ENCODE results near the gene SYNJ2BP.
"Not testable (repeated sequence)": the region's sequence is repeated elsewhere in the genome, so short reads cannot be mapped to it uniquely, and the experiment has no call there.

The SYNJ2BP gene

DNA sequence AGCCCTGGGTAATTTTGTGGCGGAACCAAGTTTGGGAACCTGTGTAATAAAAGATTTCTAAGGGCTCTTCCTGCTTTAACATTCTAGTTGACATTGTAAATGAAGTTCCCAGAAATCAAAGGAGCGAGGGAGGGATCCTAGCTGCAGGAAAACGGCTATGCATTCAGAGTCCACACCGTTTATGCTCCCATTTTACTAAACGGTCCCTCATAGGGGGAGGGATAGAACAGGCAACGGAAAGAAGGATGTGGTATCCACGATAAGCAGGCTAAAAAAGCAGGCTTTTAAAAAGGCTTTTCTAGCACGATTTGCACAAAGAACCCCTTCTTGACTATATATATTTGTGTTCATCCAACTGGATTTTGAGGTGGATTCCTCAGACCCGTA, 559 bp downstream of the SYNJ2BP start:
- Histone ChIP-seq H3K4me1 (ENCODE audit: insufficient read depth, low read length) (peaks cover 6% of the 10 kb centered on the region), H3K9me3 (ENCODE audit: insufficient read depth, low read depth, low read length) (no peaks in the 10 kb centered on the region), H3K9ac (ENCODE audit: low read depth, low read length) (peak overlapping the region; percentile 83), H3K36me3 (ENCODE audit: insufficient read depth, low read length) (peaks cover 16% of the 10 kb centered on the region; the same call in 1 of the 2 replicates), H3K4me3 (ENCODE audit: low read length) (peak overlapping the region; percentile 98), H3K27me3 (ENCODE audit: insufficient read depth, low read length) (no peaks in the 10 kb centered on the region), H3K27ac (ENCODE audit: low read depth, low read length) (peak overlapping the region; percentile 57; the same call in 1 of the 2 replicates)
- WGBS, result 7% methylated on average over 5 of the region's 9 CpGs

DNA sequence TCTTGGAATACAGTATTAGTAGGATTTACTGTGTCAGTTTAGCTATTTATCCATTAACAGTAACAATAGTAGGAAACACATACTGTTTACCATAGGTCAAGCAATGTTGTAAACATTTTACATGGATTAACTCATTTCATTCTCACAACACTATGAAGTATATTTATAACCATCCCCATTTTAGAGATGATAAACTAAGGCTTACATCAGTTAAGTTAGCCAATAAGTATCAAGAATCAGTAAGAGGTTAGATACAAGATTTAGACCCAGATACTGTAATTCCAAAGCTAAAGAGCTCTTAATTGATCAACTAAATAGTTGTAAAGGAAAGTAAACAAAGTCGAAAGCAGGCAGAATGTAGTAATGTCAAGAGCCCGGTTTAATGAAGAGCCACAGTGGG, 1.1 kb downstream of the SYNJ2BP start:
- H3K4me1 ChIP-seq (ENCODE audit: insufficient read depth, low read length), result peaks cover 6% of the 10 kb centered on the region
- no peak overlapping the region for H3K9ac ChIP-seq (ENCODE audit: low read depth, low read length)
- 46% methylated on average over 2 of the region's 2 CpGs for WGBS
- H3K4me3 ChIP-seq (ENCODE audit: low read length), result peak overlapping the region; percentile 98
- H3K27me3 ChIP-seq (ENCODE audit: insufficient read depth, low read length), result no peaks in the 10 kb centered on the region
- H3K9me3 ChIP-seq (ENCODE audit: insufficient read depth, low read depth, low read length), result no peaks in the 10 kb centered on the region
- no peak overlapping the region for H3K27ac ChIP-seq (ENCODE audit: low read depth, low read length)
- H3K36me3 ChIP-seq (ENCODE audit: insufficient read depth, low read length), result peaks cover 16% of the 10 kb centered on the region; the same call in 1 of the 2 replicates

DNA sequence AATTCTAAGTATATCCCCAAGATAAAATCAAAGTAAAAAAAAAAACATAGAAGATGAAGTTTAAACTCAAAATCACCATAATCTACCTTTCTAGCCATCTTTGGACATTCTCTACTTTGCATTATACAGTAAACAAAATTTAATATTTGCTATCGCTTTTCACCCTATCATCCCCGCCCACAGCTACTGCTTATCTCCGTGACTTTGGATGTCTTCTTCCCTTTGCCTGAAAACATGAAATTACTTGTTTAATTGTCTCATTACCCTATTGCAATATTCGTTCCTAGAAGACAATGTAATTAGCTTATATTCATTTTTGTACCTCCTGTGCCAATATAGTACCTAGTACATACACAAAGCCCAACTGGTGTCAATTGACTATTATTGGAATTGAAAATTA, 9.3 kb downstream of the SYNJ2BP start:
- peaks cover 11% of the 10 kb centered on the region for H3K4me1 ChIP-seq (ENCODE audit: insufficient read depth, low read length)
- WGBS, result 96% methylated on average over 3 of the region's 4 CpGs
- no peak overlapping the region for H3K4me3 ChIP-seq (ENCODE audit: low read length)
- no peaks in the 10 kb centered on the region for H3K9me3 ChIP-seq (ENCODE audit: insufficient read depth, low read depth, low read length)
- H3K36me3 ChIP-seq (ENCODE audit: insufficient read depth, low read length), result peaks cover 13% of the 10 kb centered on the region; the same call in 1 of the 2 replicates
- H3K9ac ChIP-seq (ENCODE audit: low read depth, low read length), result no peak overlapping the region
- H3K27me3 ChIP-seq (ENCODE audit: insufficient read depth, low read length), result no peaks in the 10 kb centered on the region
- no peak overlapping the region for H3K27ac ChIP-seq (ENCODE audit: low read depth, low read length)

DNA sequence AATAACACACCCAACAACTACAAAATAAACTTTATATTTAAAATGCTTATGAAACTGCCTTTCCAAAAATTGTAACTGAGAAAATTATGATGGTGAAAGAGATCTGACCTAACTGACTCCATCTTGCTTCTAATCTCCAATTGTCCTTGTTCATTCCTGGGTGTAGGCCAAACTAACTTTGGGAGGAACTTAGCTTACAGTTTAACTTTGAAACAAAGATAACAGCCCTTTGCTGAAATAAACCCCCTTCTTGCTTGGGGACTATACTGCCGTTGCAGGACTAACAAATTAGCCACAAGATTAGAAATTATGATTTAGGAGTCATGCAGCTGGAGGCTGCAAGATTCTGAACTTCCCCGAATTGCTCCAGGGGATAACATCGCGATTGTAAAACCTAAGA, 10.7 kb downstream of the SYNJ2BP start:
- H3K36me3 ChIP-seq (ENCODE audit: insufficient read depth, low read length); H3K9me3 ChIP-seq (ENCODE audit: insufficient read depth, low read depth, low read length); H3K27ac ChIP-seq (ENCODE audit: low read depth, low read length); H3K27me3 ChIP-seq (ENCODE audit: insufficient read depth, low read length); H3K4me3 ChIP-seq (ENCODE audit: low read length); H3K9ac ChIP-seq (ENCODE audit: low read depth, low read length): not testable (repeated sequence)
- H3K4me1 ChIP-seq (ENCODE audit: insufficient read depth, low read length), result peaks cover 23% of the 10 kb centered on the region
- WGBS, result 91% methylated on average over 4 of the region's 4 CpGs

DNA sequence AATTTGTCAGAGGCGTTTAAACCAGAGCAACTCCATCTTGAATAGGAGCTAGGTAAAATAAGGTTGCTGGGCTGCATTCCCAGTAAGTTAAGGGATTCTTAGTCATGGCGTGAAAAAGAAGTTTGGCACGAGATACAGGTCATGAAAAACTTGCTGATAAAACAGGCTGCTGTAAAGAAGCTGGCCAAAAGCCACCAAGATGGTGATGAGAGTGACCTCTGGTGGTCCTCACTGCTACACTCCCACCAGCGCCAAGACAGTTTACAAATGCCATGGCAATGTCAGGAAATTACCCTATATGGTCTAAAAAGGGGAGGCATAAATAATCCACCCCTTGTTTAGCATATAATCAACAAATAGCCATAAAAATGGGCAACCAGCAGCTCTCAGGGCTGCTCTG, 13.6 kb downstream of the SYNJ2BP start:
- not testable (repeated sequence) for H3K4me3 ChIP-seq (ENCODE audit: low read length); H3K9me3 ChIP-seq (ENCODE audit: insufficient read depth, low read depth, low read length); H3K27me3 ChIP-seq (ENCODE audit: insufficient read depth, low read length); H3K36me3 ChIP-seq (ENCODE audit: insufficient read depth, low read length); H3K9ac ChIP-seq (ENCODE audit: low read depth, low read length)
- 53% methylated on average over 4 of the region's 4 CpGs for WGBS
- Histone ChIP-seq H3K4me1 (ENCODE audit: insufficient read depth, low read length) (peaks cover 24% of the 10 kb centered on the region), H3K27ac (ENCODE audit: low read depth, low read length) (peak overlapping the region; percentile 44; the same call in 1 of the 2 replicates)

DNA sequence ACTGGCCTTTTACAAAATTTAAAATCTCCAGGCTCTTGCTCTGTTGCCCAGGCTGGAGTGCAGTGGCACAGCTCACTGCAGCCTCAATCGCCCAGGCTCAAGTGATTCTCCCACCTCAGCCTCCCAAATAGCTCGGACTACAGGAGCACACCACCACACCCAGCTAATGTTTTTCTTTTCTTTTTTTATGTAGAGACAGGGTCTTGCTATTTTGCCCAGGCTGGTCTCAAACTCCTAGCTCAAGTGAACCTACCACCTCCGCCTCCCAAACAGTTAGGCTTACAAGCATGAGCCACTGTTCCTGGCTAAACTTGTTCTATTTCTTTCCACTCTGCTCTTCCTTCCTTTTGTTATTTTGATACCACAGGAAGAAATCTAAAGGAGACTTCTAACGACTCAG, 15.2 kb downstream of the SYNJ2BP start:
- 70% methylated on average over 4 of the region's 4 CpGs for WGBS
- 0 out of 2 replicates have a peak, but pooled peaks cover 4% of the 10 kb centered on the region for H3K9me3 ChIP-seq (ENCODE audit: insufficient read depth, low read depth, low read length)

DNA sequence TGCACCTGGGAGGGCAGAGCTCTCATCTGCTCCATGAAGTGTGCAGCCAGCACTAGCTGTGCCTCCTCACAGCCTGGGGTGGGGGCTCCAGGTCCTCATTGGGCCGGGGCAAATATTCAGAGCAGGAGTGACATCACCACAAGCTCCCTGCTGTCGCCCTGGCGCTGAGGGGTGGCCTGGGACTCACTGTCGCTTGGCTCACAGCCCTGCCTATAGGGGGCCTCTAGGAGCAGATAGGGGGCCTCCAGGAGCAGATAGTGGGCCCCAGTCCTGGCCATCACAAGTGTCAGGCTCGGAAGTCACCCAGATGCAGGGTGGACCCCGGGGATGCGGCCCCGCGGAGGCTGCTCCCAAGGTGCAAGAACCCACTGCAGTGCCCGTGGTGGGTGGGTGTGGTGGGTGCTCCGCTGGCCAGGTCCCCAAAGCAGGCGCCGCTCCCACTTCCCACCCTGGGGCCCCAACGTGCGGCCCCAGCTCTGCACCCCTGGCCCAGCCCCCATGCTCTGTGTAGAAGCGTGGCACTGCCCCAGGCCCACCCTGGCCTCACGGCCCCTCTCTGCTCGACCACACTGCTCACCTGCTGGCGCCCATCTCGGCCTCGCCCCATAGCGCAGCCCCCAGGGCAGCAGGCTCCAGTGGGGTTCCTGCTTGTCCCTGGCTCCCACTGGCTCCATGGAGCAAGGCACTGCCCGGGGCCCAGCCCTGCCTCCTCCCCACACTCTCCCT, 18.0 kb downstream of the SYNJ2BP start:
- no peak overlapping the region for H3K4me3 ChIP-seq (ENCODE audit: low read length)
- WGBS, result 94% methylated on average over 23 of the region's 23 CpGs
- H3K4me1 ChIP-seq (ENCODE audit: insufficient read depth, low read length), result peaks cover 22% of the 10 kb centered on the region
- no peaks in the 10 kb centered on the region for H3K27me3 ChIP-seq (ENCODE audit: insufficient read depth, low read length)
- H3K27ac ChIP-seq (ENCODE audit: low read depth, low read length), result no peak overlapping the region
- peaks cover 16% of the 10 kb centered on the region for H3K36me3 ChIP-seq (ENCODE audit: insufficient read depth, low read length)
- no peak overlapping the region for H3K9ac ChIP-seq (ENCODE audit: low read depth, low read length)
- 0 out of 2 replicates have a peak, but pooled peaks cover 4% of the 10 kb centered on the region for H3K9me3 ChIP-seq (ENCODE audit: insufficient read depth, low read depth, low read length)

More for the DNA sequence above, 15.2 kb downstream of the SYNJ2BP start:
- no peak overlapping the region for H3K4me3 ChIP-seq (ENCODE audit: low read length)
- no peak overlapping the region for H3K9ac ChIP-seq (ENCODE audit: low read depth, low read length)
- H3K4me1 ChIP-seq (ENCODE audit: insufficient read depth, low read length), result peaks cover 24% of the 10 kb centered on the region
- H3K27ac ChIP-seq (ENCODE audit: low read depth, low read length), result peak overlapping the region; percentile 79; the same call in 1 of the 2 replicates
- peaks cover 16% of the 10 kb centered on the region for H3K36me3 ChIP-seq (ENCODE audit: insufficient read depth, low read length)
- H3K27me3 ChIP-seq (ENCODE audit: insufficient read depth, low read length), result no peaks in the 10 kb centered on the region

DNA sequence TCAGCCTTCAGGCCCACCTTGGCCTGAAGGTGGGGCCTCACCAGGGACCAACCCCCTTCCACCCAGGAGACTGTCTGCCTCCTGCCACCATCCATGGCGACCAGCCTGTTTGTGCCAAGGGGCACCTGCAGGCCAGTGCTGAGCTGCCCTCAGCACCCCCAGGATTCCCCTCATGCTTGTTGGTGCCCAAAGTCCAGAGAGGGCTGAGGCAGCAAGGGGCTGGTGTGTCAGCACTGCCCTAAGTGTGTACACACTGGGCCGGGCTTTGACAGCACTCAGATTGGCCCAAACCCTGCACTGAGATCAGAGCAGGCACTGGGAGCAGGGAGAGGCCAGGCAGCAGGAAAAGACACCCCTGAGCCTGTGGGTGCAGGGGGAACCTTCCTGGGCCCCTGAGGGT, 18.6 kb downstream of the SYNJ2BP start:
- 94% methylated on average over 2 of the region's 2 CpGs for WGBS

DNA sequence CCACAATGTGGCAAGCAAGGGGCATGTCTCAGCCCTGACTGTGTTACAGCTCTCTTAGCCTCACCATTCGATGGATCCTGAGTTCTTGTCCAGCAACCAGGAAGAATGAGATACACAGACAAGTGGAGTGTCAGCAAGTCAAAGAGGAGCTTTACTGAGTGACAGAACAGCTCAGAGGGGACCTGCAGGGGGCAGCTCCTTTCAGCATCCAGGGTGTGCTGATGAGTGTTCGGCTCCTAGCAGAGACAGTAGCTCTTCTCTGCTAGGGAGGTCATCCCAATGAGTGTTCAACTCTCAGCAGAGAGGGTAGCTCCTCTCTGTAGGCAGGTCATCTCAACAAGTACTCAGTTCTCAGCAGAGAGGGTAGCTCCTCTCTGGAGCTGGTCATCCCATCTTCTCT, 19.1 kb downstream of the SYNJ2BP start:
- H3K27ac ChIP-seq (ENCODE audit: low read depth, low read length), result no peak overlapping the region
- peaks cover 16% of the 10 kb centered on the region for H3K36me3 ChIP-seq (ENCODE audit: insufficient read depth, low read length)
- H3K9ac ChIP-seq (ENCODE audit: low read depth, low read length), result no peak overlapping the region
- H3K4me3 ChIP-seq (ENCODE audit: low read length), result no peak overlapping the region
- WGBS, result 94% methylated on average over 2 of the region's 2 CpGs
- H3K4me1 ChIP-seq (ENCODE audit: insufficient read depth, low read length), result peaks cover 14% of the 10 kb centered on the region
- H3K27me3 ChIP-seq (ENCODE audit: insufficient read depth, low read length), result no peaks in the 10 kb centered on the region
- 0 out of 2 replicates have a peak, but pooled peaks cover 4% of the 10 kb centered on the region for H3K9me3 ChIP-seq (ENCODE audit: insufficient read depth, low read depth, low read length)

More for the DNA sequence above, 18.6 kb downstream of the SYNJ2BP start:
- Histone ChIP-seq H3K36me3 (ENCODE audit: insufficient read depth, low read length) (peaks cover 16% of the 10 kb centered on the region), H3K9me3 (ENCODE audit: insufficient read depth, low read depth, low read length) (0 out of 2 replicates have a peak, but pooled peaks cover 4% of the 10 kb centered on the region), H3K9ac (ENCODE audit: low read depth, low read length) (no peak overlapping the region), H3K27ac (ENCODE audit: low read depth, low read length) (no peak overlapping the region), H3K27me3 (ENCODE audit: insufficient read depth, low read length) (no peaks in the 10 kb centered on the region), H3K4me1 (ENCODE audit: insufficient read depth, low read length) (peaks cover 18% of the 10 kb centered on the region), H3K4me3 (ENCODE audit: low read length) (no peak overlapping the region)

DNA sequence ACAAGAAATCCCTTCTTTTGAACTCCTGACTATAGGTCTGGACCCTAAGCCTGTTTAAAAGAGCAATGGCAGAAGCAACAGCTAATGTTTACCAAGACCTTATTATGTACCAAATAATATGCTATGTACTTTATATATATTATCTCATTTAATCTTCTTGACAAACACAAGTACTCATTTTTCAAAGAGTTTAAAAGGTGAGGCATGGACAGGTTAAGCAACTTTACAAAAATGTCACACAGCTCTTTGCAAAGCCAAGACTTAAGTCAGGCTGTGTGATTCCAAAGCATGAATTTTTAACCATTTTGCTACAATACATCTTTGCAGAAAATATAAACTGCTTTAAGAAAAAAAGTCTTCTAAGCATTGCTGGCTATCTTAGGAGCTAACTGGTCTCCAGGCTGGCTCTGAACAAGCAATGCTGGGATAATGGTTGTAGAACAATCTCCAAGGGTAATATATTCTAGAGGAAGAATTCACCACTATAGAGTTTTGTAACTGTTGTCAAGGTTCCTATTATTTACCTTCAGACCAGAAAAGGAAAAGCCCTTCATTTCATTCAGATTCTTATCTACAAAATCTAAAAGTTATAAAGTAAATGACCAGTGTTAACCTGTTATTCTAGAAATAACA, 22.1 kb downstream of the SYNJ2BP start:
- H3K9ac ChIP-seq (ENCODE audit: low read depth, low read length), result no peak overlapping the region
- H3K9me3 ChIP-seq (ENCODE audit: insufficient read depth, low read depth, low read length), result 0 out of 2 replicates have a peak, but pooled peaks cover 4% of the 10 kb centered on the region
- peaks cover 11% of the 10 kb centered on the region for H3K4me1 ChIP-seq (ENCODE audit: insufficient read depth, low read length)
- H3K36me3 ChIP-seq (ENCODE audit: insufficient read depth, low read length), result peaks cover 15% of the 10 kb centered on the region
- H3K27me3 ChIP-seq (ENCODE audit: insufficient read depth, low read length), result no peaks in the 10 kb centered on the region
- H3K27ac ChIP-seq (ENCODE audit: low read depth, low read length), result no peak overlapping the region
- H3K4me3 ChIP-seq (ENCODE audit: low read length), result no peak overlapping the region

DNA sequence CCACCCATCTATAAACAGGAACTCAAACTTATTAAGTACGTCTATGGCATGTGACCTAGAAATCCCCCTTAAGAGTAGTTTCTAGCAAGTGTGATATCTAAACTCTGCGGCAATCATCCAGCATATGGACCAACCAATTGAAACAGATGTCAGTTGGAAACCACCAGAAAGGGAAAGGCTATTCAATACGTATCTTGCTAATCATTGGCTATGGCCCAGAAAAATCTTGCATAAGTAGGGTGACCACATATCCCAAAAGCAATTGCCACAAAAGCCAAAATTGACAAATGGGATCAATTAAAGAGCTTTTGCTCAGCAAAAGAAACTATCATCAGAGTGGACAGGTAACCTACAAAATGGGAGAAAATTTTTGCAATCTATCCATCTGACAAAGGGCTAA, 24.2 kb downstream of the SYNJ2BP start:
- Histone ChIP-seq H3K9me3 (ENCODE audit: insufficient read depth, low read depth, low read length) (0 out of 2 replicates have a peak, but pooled peaks cover under 1% of the 10 kb centered on the region), H3K27ac (ENCODE audit: low read depth, low read length) (no peak overlapping the region), H3K9ac (ENCODE audit: low read depth, low read length) (no peak overlapping the region), H3K36me3 (ENCODE audit: insufficient read depth, low read length) (peaks cover 15% of the 10 kb centered on the region), H3K4me3 (ENCODE audit: low read length) (no peak overlapping the region), H3K27me3 (ENCODE audit: insufficient read depth, low read length) (no peaks in the 10 kb centered on the region), H3K4me1 (ENCODE audit: insufficient read depth, low read length) (peaks cover 11% of the 10 kb centered on the region)
- 98% methylated on average over 2 of the region's 3 CpGs for WGBS

All from HUES64 (cell line).